GM21528 (cell line): ENCODE data around the gene MAPK10.
"Not testable (repeated sequence)": the region's sequence is repeated elsewhere in the genome, so short reads cannot be mapped to it uniquely, and the experiment has no call there.

ENCODE experiments used
- ATAC-seq: cut with Tn5 transposase; IDR thresholded peaks from one replicate; pipeline ENCODE4 v1.9.1; 2021; ENCODE audit warnings: mild to moderate bottlenecking, moderate library complexity; ENCODE audit not compliant: unreplicated experiment, low FRiP score

MAPK10 gene

GRCh38 chr4:86117705-86118302 lies 242.0 kb downstream of the MAPK10 start:
- no peak for ATAC-seq

GRCh38 chr4:86114563-86114962 lies 245.3 kb downstream of the MAPK10 start:
- no peak for ATAC-seq

- no peak for ATAC-seq
Observed at GRCh38 chr4:86108834-86109233, 251.0 kb downstream of the MAPK10 start.

- ATAC-seq: no peak
Observed at GRCh38 chr4:86108137-86108536, 251.7 kb downstream of the MAPK10 start.

GRCh38 chr4:86107112-86107511 lies 252.7 kb downstream of the MAPK10 start:
- ATAC-seq: no peak

- ATAC-seq: no peak
Observed at GRCh38 chr4:86106475-86106874, 253.4 kb downstream of the MAPK10 start.

GRCh38 chr4:86101841-86102240 lies 258.0 kb downstream of the MAPK10 start:
- ATAC-seq: no peak

- no peak for ATAC-seq
Observed at GRCh38 chr4:86101410-86101809, 258.4 kb downstream of the MAPK10 start.

GRCh38 chr4:86100539-86101215 lies 259.2 kb downstream of the MAPK10 start:
- ATAC-seq: no peak

- ATAC-seq: no peak
Observed at GRCh38 chr4:86099348-86099747, 260.5 kb downstream of the MAPK10 start.

GRCh38 chr4:86098691-86099090 lies 261.2 kb downstream of the MAPK10 start:
- ATAC-seq: no peak

- no peak for ATAC-seq
Observed at GRCh38 chr4:86096373-86096772, 263.5 kb downstream of the MAPK10 start.

- ATAC-seq: no peak
Observed at GRCh38 chr4:86092684-86093083, 267.2 kb downstream of the MAPK10 start.

- no peak for ATAC-seq
Observed at GRCh38 chr4:86091201-86091600, 268.7 kb downstream of the MAPK10 start.

GRCh38 chr4:86089781-86090323 lies 270.0 kb downstream of the MAPK10 start:
- no peak for ATAC-seq

GRCh38 chr4:86089053-86089452 lies 270.8 kb downstream of the MAPK10 start:
- ATAC-seq: no peak

GRCh38 chr4:86075796-86076195 lies 284.1 kb downstream of the MAPK10 start:
- ATAC-seq: not testable (repeated sequence)

GRCh38 chr4:86060341-86060740 lies 299.5 kb downstream of the MAPK10 start:
- no peak for ATAC-seq

- no peak for ATAC-seq
Observed at GRCh38 chr4:86058621-86059020, 301.2 kb downstream of the MAPK10 start.

GRCh38 chr4:86055898-86056297 lies 304.0 kb downstream of the MAPK10 start:
- ATAC-seq: no peak

- ATAC-seq: no peak
Observed at GRCh38 chr4:86054286-86055032, 305.4 kb downstream of the MAPK10 start.
